Spinal cord (tissue), 10 donors: ENCODE measurements around the gene MFSD1. TPM values are rescaled to one million over a fixed set of nuclear protein-coding genes. Genes with fewer than 3 reads are reported as not detected.

Source experiments
- DNase-seq, 6 donors: peaks; one replicate each; pipeline versions ENCODE4 v3.0.0 to v3.0.0-alpha.2; 2013 to 2015; ENCODE audit warnings: low spot score in 6 of 6, low read depth in 4 of 6
- H3K27ac ChIP-seq: one replicate; pipeline ENCODE4 v1.5.1; 2013; ENCODE audit warnings: low read depth, low read length, control low read depth
- H3K27me3 ChIP-seq: one replicate; pipeline ENCODE4 v1.6.1; 2013; ENCODE audit warnings: low read length; ENCODE audit not compliant: control insufficient read depth, insufficient read depth
- H3K36me3 ChIP-seq: one replicate; pipeline ENCODE4 v1.6.1; 2013; ENCODE audit warnings: low read length; ENCODE audit not compliant: control insufficient read depth, insufficient read depth
- H3K4me1 ChIP-seq: one replicate; pipeline ENCODE4 v1.6.1; 2013; ENCODE audit warnings: low read length; ENCODE audit not compliant: control insufficient read depth, insufficient read depth
- H3K4me3 ChIP-seq: one replicate; pipeline ENCODE4 v1.5.1; 2013; ENCODE audit warnings: low read depth, low read length, control low read depth
- H3K9me3 ChIP-seq: one replicate; pipeline ENCODE4 v1.6.1; 2013; ENCODE audit warnings: low read length; ENCODE audit not compliant: control insufficient read depth, insufficient read depth
- WGBS: methylation state at CpG from one replicate; pipeline ENCODE4 v1.1.5; 2013; ENCODE audit warnings: missing lambda C conversion rate; ENCODE audit not compliant: insufficient coverage; 5-methylcytosine and 5-hydroxymethylcytosine counted together
- polyA plus RNA-seq, 2 donors: library from polyadenylated mRNA; unstranded; fragments of 120-200 nt; gene quantifications; one replicate each; pipeline ENCODE4 v1.2.1, GENCODE V29; 2013; ENCODE audit not compliant: insufficient read length in 2 of 2
- total RNA-seq, 2 donors: library from RNA; depleted of rRNA in 1 of 2; stranded (reverse); fragments of 120-200 nt in 1 of 2; fragments of >200 nt in 1 of 2; gene quantifications; one replicate each; pipeline versions ENCODE4 v1.2.3 to v1.2.4, GENCODE V29; 2013 to 2014
- donor health status: healthy.

Gene MFSD1
- total and polyA plus RNA-seq, 4 donors = 42.9 to 91.3 (median 58.5) TPM

DNA sequence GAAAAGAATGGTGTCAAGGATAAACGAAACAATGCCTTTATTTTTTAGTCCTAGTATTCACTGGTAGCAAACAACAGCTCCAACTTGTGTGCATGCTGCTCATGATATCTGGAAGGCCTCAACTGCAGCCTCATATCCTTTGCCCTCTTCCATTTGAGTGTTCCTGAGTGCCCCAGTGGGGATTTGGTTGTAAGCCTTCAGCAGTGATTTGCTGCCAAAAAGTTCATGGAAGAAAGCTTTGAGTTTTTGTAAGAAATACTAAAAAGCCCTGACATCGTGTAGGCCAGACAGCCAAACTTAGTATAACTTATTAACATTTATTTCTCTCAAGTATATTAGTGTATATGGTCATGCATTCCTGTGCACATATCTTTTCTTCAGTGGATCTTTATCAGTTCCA, 30.0 kb downstream of the MFSD1 start:
- WGBS = 83% methylated on average over 1 of the region's 2 CpGs
- no peak for DNase-seq
- Histone ChIP-seq H3K4me1 (no peaks in the 10 kb centered on the region), H3K36me3 (peaks cover 10% of the 10 kb centered on the region), H3K9me3 (no peaks in the 10 kb centered on the region), H3K4me3 (no peak overlapping the region), H3K27ac (no peak overlapping the region), H3K27me3 (no peaks in the 10 kb centered on the region)

DNA sequence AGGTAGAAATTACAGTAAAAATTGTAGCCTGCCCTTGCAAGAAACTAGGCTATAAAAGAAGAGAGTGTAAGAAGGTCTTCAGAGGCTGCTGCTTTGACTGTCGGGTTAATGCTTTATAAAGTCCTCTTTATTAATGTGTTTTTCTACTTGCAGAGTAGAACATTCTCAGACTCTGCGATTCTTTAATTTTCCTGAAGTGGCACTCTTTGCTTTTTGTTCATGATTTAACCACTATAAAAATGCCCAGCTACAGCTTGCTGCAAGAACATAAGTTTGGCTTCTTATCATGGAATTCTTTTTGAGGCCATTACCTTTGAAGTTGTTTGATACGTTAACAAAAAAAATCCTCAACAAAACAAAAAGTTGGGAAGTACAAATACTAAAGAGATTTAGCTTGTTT, 33.8 kb downstream of the MFSD1 start:
- Histone ChIP-seq H3K27me3 (no peaks in the 10 kb centered on the region), H3K9me3 (no peaks in the 10 kb centered on the region), H3K27ac (no peak overlapping the region), H3K4me1 (no peaks in the 10 kb centered on the region), H3K36me3 (peaks cover 4% of the 10 kb centered on the region), H3K4me3 (no peak overlapping the region)
- no peak for DNase-seq
- WGBS = no CpG with 5 or more reads among the region's 3 CpGs

DNA sequence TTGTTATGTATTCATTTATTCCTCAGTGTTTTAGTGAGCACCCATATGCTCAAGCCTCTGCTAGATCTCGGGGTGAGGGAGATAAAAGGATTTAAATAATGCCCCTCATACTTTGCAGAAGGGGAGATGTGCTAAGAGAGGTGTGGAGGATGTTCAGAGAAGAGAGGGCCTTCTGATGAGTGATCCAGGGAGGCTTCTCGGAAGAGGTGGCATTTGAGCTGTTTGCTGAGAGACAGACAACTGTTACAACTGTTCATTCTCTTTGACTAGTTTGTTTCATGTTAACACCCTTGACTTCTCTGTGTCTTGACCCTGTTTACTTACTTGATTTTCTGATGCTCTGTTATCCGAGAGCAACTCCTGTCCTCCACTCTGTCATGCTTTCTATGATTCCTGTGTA, 34.5 kb downstream of the MFSD1 start:
- H3K27ac ChIP-seq = no peak overlapping the region
- H3K27me3 ChIP-seq = no peaks in the 10 kb centered on the region
- H3K9me3 ChIP-seq = no peaks in the 10 kb centered on the region
- WGBS = 100% methylated on average over 2 of the region's 3 CpGs
- peaks cover 4% of the 10 kb centered on the region for H3K36me3 ChIP-seq
- H3K4me1 ChIP-seq = no peaks in the 10 kb centered on the region
- DNase-seq = no peak
- H3K4me3 ChIP-seq = no peak overlapping the region

DNA sequence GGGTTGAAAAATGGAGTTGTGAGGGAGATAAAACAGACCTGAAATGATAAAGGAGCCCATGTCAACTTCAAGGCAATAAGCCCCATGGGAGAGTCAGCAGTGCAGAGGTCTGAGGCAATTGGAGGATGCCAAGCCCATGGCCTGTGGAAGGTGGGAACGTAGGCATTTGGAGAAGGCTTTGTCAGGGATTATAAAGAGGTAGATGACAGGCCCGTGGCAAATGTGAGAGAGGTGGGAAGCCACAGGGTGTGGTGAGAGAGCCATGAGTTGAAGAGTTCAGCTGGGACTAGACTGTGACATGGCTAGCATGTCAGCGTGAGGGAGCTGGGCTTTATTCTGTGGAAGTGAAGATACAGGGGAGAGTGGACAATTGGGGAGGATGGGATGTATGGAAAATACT, 35.4 kb downstream of the MFSD1 start:
- H3K9me3 ChIP-seq = no peaks in the 10 kb centered on the region
- no peak overlapping the region for H3K4me3 ChIP-seq
- H3K36me3 ChIP-seq = peaks cover 4% of the 10 kb centered on the region
- no peaks in the 10 kb centered on the region for H3K27me3 ChIP-seq
- WGBS = 85% methylated on average over 3 of the region's 3 CpGs
- H3K4me1 ChIP-seq = no peaks in the 10 kb centered on the region
- no peak overlapping the region for H3K27ac ChIP-seq
- no peak for DNase-seq

DNA sequence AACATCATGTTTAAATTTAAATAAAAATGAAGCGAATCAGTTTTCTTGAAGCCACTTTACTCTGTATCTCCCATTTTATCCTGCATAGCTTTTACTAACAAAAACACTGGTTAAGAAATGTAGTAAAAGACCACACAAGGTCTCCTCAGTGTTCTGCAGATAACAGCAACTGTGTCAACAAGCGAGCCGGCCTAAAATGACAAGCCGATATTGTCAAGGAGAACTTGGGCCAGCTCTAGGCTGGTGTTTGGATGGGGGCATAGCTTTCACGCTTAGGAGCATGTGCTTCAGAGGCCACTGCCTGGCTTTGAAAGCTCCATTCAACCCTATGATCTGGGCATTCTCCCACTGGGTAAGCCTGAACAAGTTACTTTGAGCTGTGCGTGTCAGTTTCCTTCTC, 38.1 kb downstream of the MFSD1 start:
- no peaks in the 10 kb centered on the region for H3K9me3 ChIP-seq
- WGBS = 76% methylated on average over 4 of the region's 6 CpGs
- no peak overlapping the region for H3K4me3 ChIP-seq
- no peak for DNase-seq
- no peaks in the 10 kb centered on the region for H3K36me3 ChIP-seq
- no peaks in the 10 kb centered on the region for H3K27me3 ChIP-seq
- H3K27ac ChIP-seq = no peak overlapping the region
- H3K4me1 ChIP-seq = no peaks in the 10 kb centered on the region

DNA sequence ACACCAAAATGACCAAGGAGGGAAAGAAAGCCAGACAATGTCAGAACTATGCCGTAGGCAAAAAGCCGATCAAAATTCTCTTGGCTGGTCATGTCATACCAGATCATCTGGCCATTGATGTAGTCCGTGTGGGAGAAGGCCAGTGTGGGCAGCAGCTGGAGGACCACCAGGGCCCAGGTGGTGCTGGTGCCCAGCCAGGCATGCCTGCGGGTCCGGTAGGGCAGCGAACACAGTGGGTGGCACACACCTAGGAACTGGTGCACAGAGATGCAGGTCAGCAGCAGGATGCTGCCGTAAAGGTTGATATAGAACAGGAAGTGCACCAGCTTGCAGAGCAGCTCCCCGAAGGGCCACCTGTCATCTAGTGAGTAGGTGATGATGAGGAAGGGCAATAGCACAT, 39.5 kb downstream of the MFSD1 start:
- 98% methylated on average over 8 of the region's 8 CpGs for WGBS
- H3K9me3 ChIP-seq = no peaks in the 10 kb centered on the region
- H3K27ac ChIP-seq = no peak overlapping the region
- no peak for DNase-seq
- H3K27me3 ChIP-seq = no peaks in the 10 kb centered on the region
- no peak overlapping the region for H3K4me3 ChIP-seq
- no peaks in the 10 kb centered on the region for H3K4me1 ChIP-seq
- no peaks in the 10 kb centered on the region for H3K36me3 ChIP-seq

DNA sequence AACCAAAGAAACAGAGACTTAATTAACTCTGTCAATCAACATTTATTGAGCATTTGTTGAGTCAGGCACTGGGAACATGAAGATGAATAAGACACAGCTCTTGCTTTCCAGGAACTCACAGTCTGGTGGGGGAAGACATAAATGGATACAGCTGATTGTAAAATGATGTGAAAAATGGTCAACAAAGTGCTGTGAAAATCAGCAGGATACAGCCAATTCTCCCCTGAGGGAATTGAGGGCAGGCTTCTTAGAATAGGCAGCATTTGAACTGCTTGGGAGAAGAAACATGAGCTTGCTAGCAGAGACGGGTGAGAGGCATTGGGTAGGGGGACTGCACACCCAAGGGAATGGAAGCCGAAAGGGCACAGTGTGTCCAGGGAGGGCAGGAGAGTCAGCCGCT, 41.1 kb downstream of the MFSD1 start:
- WGBS = 66% methylated on average over 3 of the region's 3 CpGs
- Histone ChIP-seq H3K36me3 (no peaks in the 10 kb centered on the region), H3K9me3 (no peaks in the 10 kb centered on the region), H3K4me3 (no peak overlapping the region), H3K27me3 (no peaks in the 10 kb centered on the region), H3K27ac (no peak overlapping the region), H3K4me1 (no peaks in the 10 kb centered on the region)
- peak in 1 of 6 donors; percentile 28 for DNase-seq

DNA sequence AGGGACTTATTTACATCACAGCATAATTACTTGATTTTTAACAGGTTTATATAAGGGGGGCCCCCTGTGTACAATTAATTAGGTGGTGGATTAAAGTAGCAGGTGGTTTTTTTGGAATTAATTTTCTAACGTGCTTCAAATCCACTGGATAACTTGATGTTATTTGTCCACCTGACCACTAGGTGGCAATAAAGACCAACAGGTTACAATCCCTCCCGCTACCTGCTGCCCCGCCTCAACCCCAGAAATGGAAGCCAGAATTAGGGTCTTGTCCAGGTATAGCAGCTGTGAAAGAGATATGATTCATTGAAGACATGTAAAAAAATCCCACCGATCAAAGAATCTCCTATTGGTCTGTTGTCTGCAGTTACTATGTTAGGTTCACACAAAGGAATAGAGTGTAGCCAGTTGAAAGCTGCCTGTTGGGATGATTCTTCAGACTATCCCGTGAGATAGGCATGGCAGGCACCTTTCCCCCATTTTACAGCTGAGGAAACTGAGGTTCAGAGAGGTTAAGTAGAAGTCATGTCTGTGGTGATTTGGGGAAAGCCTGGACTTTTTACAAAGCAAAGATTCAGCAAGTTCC, 44.0 kb downstream of the MFSD1 start:
- Histone ChIP-seq H3K27ac (no peak overlapping the region), H3K4me3 (no peak overlapping the region), H3K4me1 (no peaks in the 10 kb centered on the region), H3K9me3 (no peaks in the 10 kb centered on the region), H3K27me3 (no peaks in the 10 kb centered on the region), H3K36me3 (no peaks in the 10 kb centered on the region)
- DNase-seq = peak; percentile 24 to 90 (median 38)
- WGBS = no CpG with 5 or more reads among the region's 5 CpGs

DNA sequence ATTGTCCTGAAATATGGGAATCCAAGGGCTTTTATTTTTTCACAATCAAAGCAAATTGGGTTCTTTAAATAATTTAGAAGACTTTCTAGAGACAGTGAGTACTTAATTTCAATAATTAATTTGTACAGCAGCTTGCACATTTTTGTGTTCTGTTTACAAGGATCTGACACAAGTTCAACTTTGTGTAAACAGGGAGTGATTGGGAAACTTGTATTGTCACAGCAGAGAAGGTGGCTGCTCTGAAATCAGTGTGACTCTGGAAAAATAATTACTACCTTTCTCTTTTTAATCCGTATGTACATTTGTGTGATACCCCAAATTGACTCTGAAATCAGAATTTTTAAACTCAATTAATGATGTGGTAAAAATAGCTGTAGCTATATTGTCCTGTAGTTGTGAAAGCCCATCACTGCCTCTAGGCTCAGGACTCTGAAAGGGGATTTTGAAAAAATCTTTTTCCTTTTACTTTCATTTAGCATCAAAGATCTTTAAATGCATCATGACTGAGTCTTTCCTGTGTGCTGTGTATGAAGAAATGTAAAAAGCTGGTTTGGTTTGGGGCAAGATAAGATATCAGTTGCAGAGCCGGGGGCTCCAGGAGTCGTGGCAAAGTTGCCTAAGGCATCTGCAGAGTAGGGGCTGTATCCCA, 45.1 kb downstream of the MFSD1 start:
- H3K36me3 ChIP-seq = no peaks in the 10 kb centered on the region
- no peaks in the 10 kb centered on the region for H3K9me3 ChIP-seq
- no peak for DNase-seq
- WGBS = 84% methylated on average over 2 of the region's 3 CpGs
- no peak overlapping the region for H3K27ac ChIP-seq
- no peaks in the 10 kb centered on the region for H3K4me1 ChIP-seq
- H3K4me3 ChIP-seq = no peak overlapping the region
- H3K27me3 ChIP-seq = no peaks in the 10 kb centered on the region

DNA sequence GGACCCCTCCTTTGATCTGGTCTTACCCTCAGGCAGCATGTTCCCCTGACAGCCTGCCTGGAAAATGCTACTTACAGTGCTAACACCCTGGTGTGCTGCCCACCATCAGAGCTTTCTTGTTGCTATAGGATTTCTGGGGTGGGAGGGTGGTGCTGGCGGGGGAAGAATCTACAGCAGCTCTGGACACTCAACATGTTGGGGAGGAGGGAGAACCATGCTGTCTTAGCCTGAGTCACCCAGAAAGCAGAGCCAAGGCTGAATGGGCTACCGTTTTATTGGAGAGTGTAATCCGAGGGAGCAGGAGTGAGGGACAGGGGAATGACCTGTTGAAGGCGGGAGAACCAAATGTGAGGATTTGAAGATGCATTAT, 45.6 kb downstream of the MFSD1 start:
- Histone ChIP-seq H3K4me1 (no peaks in the 10 kb centered on the region), H3K27me3 (no peaks in the 10 kb centered on the region), H3K36me3 (no peaks in the 10 kb centered on the region), H3K27ac (no peak overlapping the region), H3K9me3 (no peaks in the 10 kb centered on the region), H3K4me3 (no peak overlapping the region)
- no peak for DNase-seq
- 79% methylated on average over 4 of the region's 4 CpGs for WGBS
